ENCODE measurements around the gene CPVL. TPM values are rescaled to one million over a fixed set of nuclear protein-coding genes. Genes with fewer than 3 reads are reported as not detected.

Gene CPVL
- total and polyA plus RNA-seq, 2 experiments from 2014 or later, result 31.9 to 37.8 TPM

DNA sequence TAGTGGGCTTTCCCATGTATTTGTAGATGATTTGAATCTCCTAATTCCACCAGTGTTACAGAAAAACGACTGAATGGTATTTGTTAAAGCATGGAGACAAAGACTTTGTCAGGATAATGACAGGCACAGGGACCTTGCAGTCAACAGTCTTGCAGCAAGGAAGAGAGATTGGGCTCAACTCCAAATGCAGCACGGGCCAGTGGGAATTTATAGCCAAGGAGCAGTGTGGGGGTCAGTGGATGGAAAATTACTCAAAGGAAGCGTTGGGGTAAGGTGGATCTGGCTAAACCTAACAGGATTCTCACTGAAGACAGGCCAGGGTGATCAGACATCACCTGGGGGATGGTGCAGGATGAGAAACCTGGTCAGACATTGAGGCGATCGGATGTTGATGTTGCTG is 24.3 kb downstream of the CPVL start:
- H3K27ac ChIP-seq (ENCODE audit: low read depth), result no peak overlapping the region
- no peak for TF ChIP-seq REST (IDR thresholded peaks at IDR 0.05; ENCODE audit: unreplicated experiment)
- TF ChIP-seq ZNF114 (CRISPR knock-in tag; IDR thresholded peaks at IDR 0.05), result no peak
- TF ChIP-seq NANOG (IDR thresholded peaks at IDR 0.05; ENCODE audit: borderline replicate concordance), result no peak
- TF ChIP-seq EZH2phosphoT487 (IDR thresholded peaks at IDR 0.05; ENCODE audit: unreplicated experiment), result no peak
- no peak for TF ChIP-seq EZH2 (IDR thresholded peaks at IDR 0.05; ENCODE audit: low read depth, unreplicated experiment)
- TF ChIP-seq, protein P1, sequence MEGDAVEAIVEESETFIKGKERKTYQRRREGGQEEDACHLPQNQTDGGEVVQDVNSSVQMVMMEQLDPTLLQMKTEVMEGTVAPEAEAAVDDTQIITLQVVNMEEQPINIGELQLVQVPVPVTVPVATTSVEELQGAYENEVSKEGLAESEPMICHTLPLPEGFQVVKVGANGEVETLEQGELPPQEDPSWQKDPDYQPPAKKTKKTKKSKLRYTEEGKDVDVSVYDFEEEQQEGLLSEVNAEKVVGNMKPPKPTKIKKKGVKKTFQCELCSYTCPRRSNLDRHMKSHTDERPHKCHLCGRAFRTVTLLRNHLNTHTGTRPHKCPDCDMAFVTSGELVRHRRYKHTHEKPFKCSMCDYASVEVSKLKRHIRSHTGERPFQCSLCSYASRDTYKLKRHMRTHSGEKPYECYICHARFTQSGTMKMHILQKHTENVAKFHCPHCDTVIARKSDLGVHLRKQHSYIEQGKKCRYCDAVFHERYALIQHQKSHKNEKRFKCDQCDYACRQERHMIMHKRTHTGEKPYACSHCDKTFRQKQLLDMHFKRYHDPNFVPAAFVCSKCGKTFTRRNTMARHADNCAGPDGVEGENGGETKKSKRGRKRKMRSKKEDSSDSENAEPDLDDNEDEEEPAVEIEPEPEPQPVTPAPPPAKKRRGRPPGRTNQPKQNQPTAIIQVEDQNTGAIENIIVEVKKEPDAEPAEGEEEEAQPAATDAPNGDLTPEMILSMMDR (conservative IDR thresholded peaks at IDR 0.05; ENCODE audit: low read depth in 2 of 2), result no peak
- TF ChIP-seq, protein P2, sequence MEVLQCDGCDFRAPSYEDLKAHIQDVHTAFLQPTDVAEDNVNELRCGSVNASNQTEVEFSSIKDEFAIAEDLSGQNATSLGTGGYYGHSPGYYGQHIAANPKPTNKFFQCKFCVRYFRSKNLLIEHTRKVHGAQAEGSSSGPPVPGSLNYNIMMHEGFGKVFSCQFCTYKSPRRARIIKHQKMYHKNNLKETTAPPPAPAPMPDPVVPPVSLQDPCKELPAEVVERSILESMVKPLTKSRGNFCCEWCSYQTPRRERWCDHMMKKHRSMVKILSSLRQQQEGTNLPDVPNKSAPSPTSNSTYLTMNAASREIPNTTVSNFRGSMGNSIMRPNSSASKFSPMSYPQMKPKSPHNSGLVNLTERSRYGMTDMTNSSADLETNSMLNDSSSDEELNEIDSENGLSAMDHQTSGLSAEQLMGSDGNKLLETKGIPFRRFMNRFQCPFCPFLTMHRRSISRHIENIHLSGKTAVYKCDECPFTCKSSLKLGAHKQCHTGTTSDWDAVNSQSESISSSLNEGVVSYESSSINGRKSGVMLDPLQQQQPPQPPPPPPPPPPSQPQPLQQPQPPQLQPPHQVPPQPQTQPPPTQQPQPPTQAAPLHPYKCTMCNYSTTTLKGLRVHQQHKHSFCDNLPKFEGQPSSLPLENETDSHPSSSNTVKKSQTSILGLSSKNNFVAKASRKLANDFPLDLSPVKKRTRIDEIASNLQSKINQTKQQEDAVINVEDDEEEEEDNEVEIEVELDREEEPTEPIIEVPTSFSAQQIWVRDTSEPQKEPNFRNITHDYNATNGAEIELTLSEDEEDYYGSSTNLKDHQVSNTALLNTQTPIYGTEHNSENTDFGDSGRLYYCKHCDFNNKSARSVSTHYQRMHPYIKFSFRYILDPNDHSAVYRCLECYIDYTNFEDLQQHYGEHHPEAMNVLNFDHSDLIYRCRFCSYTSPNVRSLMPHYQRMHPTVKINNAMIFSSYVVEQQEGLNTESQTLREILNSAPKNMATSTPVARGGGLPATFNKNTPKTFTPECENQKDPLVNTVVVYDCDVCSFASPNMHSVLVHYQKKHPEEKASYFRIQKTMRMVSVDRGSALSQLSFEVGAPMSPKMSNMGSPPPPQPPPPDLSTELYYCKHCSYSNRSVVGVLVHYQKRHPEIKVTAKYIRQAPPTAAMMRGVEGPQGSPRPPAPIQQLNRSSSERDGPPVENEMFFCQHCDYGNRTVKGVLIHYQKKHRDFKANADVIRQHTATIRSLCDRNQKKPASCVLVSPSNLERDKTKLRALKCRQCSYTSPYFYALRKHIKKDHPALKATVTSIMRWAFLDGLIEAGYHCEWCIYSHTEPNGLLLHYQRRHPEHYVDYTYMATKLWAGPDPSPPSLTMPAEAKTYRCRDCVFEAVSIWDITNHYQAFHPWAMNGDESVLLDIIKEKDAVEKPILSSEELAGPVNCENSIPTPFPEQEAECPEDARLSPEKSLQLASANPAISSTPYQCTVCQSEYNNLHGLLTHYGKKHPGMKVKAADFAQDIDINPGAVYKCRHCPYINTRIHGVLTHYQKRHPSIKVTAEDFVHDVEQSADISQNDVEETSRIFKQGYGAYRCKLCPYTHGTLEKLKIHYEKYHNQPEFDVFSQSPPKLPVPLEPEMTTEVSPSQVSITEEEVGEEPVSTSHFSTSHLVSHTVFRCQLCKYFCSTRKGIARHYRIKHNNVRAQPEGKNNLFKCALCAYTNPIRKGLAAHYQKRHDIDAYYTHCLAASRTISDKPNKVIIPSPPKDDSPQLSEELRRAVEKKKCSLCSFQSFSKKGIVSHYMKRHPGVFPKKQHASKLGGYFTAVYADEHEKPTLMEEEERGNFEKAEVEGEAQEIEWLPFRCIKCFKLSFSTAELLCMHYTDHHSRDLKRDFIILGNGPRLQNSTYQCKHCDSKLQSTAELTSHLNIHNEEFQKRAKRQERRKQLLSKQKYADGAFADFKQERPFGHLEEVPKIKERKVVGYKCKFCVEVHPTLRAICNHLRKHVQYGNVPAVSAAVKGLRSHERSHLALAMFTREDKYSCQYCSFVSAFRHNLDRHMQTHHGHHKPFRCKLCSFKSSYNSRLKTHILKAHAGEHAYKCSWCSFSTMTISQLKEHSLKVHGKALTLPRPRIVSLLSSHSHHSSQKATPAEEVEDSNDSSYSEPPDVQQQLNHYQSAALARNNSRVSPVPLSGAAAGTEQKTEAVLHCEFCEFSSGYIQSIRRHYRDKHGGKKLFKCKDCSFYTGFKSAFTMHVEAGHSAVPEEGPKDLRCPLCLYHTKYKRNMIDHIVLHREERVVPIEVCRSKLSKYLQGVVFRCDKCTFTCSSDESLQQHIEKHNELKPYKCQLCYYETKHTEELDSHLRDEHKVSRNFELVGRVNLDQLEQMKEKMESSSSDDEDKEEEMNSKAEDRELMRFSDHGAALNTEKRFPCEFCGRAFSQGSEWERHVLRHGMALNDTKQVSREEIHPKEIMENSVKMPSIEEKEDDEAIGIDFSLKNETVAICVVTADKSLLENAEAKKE (CRISPR knock-in tag; IDR thresholded peaks at IDR 0.05), result no peak
- TF ChIP-seq ZNF331 (CRISPR knock-in tag; IDR thresholded peaks at IDR 0.05; ENCODE audit: low read depth), result no peak
- TF ChIP-seq STAT1 (IDR thresholded peaks at IDR 0.05; ENCODE audit: unreplicated experiment), result no peak
- no peak for TF ChIP-seq CREB1 (CRISPR knock-in tag; IDR thresholded peaks at IDR 0.05; ENCODE audit: low read depth)
- TF ChIP-seq JUNB (IDR thresholded peaks at IDR 0.05; ENCODE audit: unreplicated experiment), result no peak
- TF ChIP-seq, protein P3, sequence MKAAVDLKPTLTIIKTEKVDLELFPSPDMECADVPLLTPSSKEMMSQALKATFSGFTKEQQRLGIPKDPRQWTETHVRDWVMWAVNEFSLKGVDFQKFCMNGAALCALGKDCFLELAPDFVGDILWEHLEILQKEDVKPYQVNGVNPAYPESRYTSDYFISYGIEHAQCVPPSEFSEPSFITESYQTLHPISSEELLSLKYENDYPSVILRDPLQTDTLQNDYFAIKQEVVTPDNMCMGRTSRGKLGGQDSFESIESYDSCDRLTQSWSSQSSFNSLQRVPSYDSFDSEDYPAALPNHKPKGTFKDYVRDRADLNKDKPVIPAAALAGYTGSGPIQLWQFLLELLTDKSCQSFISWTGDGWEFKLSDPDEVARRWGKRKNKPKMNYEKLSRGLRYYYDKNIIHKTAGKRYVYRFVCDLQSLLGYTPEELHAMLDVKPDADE (IDR thresholded peaks at IDR 0.05), result no peak
- TF ChIP-seq POLR2AphosphoS5 (IDR thresholded peaks at IDR 0.05; ENCODE audit: low read depth), result no peak
- H3K27ac Mint-ChIP-seq, result peak overlapping the region; percentile 69
- 0 out of 2 replicates have a peak, but pooled peaks cover 4% of the 10 kb centered on the region for H3K79me2 ChIP-seq (replicated peaks; ENCODE audit: insufficient read depth)
- H3K36me3 Mint-ChIP-seq (ENCODE audit: low read depth), result peaks cover 4% of the 10 kb centered on the region; the same call in 2 of the 3 replicates
- peaks cover 28% of the 10 kb centered on the region for H3K4me1 ChIP-seq (ENCODE audit: insufficient read depth)
- no peaks in the 10 kb centered on the region for H3K27me3 Mint-ChIP-seq (ENCODE audit: insufficient read depth, low read depth, poor library complexity)
- H4K20me1 ChIP-seq (replicated peaks; ENCODE audit: insufficient read depth), result no peaks in the 10 kb centered on the region
- DNase-seq (ENCODE audit: low spot score) (no peak), ATAC-seq (no peak)
- peaks cover 29% of the 10 kb centered on the region for H3K4me1 Mint-ChIP-seq
- no peaks in the 10 kb centered on the region for H3K36me3 ChIP-seq (ENCODE audit: insufficient read depth)
- H3K4me3 ChIP-seq, result no peak overlapping the region
- H2AFZ ChIP-seq, result peak overlapping the region; percentile 11; the same call in 1 of the 2 replicates
- H3K4me3 Mint-ChIP-seq, result no peak overlapping the region
- H3K9me3 Mint-ChIP-seq, result no peaks in the 10 kb centered on the region
- H3K4me2 ChIP-seq, result peak overlapping the region; percentile 41
- H3F3A ChIP-seq (replicated peaks; ENCODE audit: low read depth), result no peaks in the 10 kb centered on the region
- H3K9me2 ChIP-seq (ENCODE audit: insufficient read depth), result no peaks in the 10 kb centered on the region
- no peaks in the 10 kb centered on the region for H3K27me3 ChIP-seq (ENCODE audit: insufficient read depth)
